Fibroblast of mammary gland (primary cell): ENCODE data around the gene PLOD3.

Experiments
- DNase-seq: peaks from one replicate; pipeline ENCODE4 v3.0.0-alpha.2; 2010; ENCODE audit warnings: low read depth
- H3K4me3 ChIP-seq: 2 replicates; pipeline ENCODE4 v1.5.1; 2011; ENCODE audit warnings: low read depth, mild to moderate bottlenecking, low read length, moderate library complexity; ENCODE audit not compliant: control insufficient read depth
- CTCF ChIP-seq: conservative IDR thresholded peaks from 2 replicates; pipeline ENCODE4 v1.5.1; 2011; ENCODE audit warnings: low read depth, low read length, inconsistent platforms; ENCODE audit not compliant: control insufficient read depth, insufficient read depth

Gene PLOD3

GRCh38 chr7:101163279-101164070, 53.9 kb downstream of the PLOD3 start:
- H3K4me3 ChIP-seq: peak overlapping the region; percentile 25
- TF ChIP-seq CTCF: no peak
- DNase-seq: no peak

DNA sequence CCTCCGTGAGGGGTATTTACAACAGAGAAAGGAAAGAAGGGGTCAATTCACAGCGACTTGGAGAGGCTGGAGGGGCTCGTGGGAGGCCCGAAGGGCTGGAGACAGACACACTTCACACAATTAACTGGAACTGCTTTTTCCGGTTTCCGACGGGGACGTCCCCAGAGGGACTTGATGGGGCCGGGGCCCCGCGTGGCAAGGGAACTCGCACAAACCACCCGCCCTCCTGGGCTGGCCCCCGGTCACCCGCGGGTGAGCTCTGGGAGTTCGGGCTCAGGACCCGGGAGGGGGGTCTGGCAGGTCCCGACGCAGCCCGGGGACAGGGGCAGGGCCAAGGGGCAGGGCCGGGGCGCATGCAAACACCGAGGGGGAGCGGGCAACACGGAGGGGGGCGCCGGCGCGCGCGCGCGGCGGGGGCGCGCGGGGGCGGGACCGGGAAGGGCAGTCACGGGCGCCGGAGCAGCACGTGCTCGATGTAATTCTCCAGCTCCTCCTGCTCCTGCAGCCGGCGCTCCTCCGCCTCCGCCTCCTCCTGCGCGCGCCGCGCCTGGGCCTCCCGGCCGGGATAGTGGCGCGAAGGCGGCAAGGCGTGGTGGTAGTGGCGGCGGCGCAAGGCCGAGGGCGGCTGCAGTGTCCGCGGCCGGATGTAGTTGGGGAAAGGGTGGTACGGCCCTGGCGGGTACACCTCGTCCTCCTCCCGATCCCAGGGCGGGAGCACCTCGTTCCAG, 54.7 kb downstream of the PLOD3 start:
- DNase-seq: peak; percentile 57
- H3K4me3 ChIP-seq: no peak overlapping the region
- TF ChIP-seq CTCF: no peak

- TF ChIP-seq CTCF: no peak
- DNase-seq: no peak
- H3K4me3 ChIP-seq: no peak overlapping the region
Measured at GRCh38 chr7:101161692-101162471, 55.5 kb downstream of the PLOD3 start.

DNA sequence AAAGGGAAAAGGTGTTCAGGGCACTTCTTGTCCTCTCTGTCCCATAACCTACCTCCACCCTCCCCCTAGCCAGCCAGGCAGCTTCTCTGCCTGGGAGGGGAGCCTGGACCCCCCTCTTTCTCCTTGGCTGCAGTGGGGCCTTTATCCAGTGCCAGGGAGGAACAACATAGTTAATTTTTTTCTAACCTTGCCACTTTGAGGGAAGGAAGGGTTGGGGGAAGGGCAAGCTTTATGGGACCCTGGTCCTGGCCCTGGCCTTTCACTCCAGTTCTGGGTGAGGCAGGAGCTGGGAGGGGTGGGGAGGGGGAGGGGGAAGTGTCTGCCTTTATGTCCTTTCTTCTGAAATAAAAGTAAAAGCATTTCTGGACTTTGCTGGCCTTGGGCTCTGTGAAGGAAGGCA, 56.5 kb downstream of the PLOD3 start:
- no peak overlapping the region for H3K4me3 ChIP-seq
- no peak for DNase-seq
- TF ChIP-seq CTCF: no peak

DNA sequence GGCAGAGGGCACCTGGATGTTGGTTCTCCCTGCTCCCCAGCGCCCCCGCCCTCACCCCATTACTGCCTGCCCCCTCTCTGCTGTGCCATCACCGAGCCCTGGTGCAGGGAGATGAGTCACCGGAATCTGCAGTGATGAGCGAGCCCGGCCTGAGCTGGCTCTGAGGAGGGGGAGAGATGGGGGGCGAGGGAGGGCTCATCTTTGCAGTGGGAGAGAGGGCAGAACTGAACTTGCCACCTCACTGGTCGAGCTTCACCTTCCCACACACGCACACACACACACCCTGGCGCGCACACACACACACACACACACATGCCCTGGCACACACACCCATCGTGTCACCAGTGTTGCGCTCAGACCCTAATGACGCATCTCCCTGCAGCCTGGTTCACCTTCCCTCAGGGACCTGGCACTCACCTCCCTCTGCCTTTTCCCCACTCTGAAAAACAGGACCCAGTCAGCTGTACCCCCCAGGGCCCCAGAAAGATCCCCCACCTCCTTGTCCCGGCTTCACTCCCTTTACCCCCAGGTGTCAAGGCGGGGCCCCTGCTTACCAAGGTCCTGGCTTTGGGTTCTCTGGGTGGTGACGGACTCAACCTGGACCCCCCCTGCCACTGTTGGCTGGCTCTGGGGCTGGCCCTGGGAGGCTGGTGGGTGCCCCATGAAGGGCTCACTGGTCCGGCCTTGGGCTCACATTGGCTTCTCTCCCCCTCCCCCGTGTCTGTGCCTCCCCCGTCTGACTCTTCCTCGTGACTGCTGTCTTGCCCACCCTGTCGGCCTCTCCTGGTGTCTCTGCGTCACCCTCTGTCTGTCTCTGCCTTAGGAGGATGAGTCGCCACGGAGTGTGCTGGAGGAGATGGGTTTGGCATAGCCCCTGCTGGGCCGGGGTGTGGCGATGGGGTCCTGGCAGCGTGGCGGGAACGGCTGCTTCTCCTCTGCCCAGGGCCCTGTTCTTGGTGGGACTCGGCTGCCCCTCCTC, 57.4 kb downstream of the PLOD3 start:
- TF ChIP-seq CTCF: no peak
- H3K4me3 ChIP-seq: no peak overlapping the region
- peak; percentile 43 for DNase-seq

DNA sequence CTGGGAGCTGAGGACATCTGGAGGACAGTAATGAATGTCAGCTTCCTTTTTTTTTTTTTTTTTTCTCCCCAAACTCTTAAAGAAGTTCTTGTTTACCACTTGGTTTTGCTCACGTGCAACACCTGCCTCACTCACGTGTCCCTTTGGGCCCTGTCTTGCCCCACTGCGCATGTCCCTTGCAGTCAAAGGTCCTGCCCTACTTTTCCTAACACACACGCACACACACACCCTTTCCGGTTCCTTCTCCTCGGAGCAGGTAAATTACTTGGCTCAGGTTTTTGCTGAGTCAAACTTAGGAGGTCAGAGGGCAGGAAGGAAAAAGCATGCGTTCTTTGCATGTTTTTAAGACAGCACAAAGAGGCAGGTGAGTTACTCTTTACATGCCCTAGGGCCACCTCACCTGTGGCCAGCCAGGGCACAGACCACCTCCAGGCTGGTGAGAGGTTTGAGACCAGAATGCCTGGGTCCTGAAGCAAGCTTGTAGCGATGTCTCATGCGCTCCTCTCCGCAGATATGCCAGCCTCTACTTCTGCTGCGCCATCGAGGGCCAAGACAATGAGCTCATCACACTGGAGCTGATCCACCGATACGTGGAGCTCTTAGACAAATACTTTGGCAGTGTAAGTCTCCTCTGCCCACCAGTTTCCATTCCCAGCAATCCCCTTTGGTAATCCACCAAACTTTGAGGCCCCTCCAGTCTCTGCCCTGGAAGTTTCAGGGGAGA, 60.4 kb downstream of the PLOD3 start:
- H3K4me3 ChIP-seq: no peak overlapping the region
- no peak for DNase-seq
- TF ChIP-seq CTCF: no peak
